PC-9 (cell line): ENCODE measurements around the gene C11orf42. TPM values are rescaled to one million over a fixed set of nuclear protein-coding genes. Genes with fewer than 3 reads are reported as not detected.

Source experiments
- BruUV-seq: library from RNA; stranded (reverse); fragments of 400-500 nt; replicated peaks from 2 replicates; lab custom pipeline; 2021; lab: Mats Ljungman, UMichigan
- CTCF ChIA-PET: fragments of 300-600 bp; sonication (Branson Sonifier 250); formaldehyde crosslinking; loops from one replicate; lab custom pipeline; 2022; ENCODE audit warnings: antibody characterized with exemption; lab: Charles Lee
- POLR2A ChIA-PET: fragments of 300-600 bp; sonication (Branson Sonifier 250); formaldehyde crosslinking; loops from one replicate; lab custom pipeline; 2022; ENCODE audit warnings: antibody characterized with exemption; ENCODE audit not compliant: unreplicated experiment; lab: Charles Lee
- DNase-seq, 2 experiments: peaks; one replicate each; pipeline versions ENCODE4 v3.0.0 to v3.0.0-alpha.2; 2015 to 2022; ENCODE audit warnings: mixed read lengths in 1 of 2
- H2AFZ ChIP-seq: fragments of 200-600 bp; sonication (generic); 2 replicates; pipeline ENCODE4 v1.8.1; 2017; ENCODE audit warnings: antibody characterized with exemption
- H3F3A ChIP-seq: fragments of 200-600 bp; sonication (generic); 2 replicates; pipeline ENCODE4 v1.8.1; 2017; ENCODE audit warnings: antibody characterized with exemption, mild to moderate bottlenecking, low read depth; ENCODE audit not compliant: insufficient read depth
- H3K27ac ChIP-seq: fragments of 200-600 bp; sonication (generic); 2 replicates; pipeline ENCODE4 v1.6.1; 2016; ENCODE audit warnings: mixed run types
- H3K27me3 ChIP-seq: fragments of 200-600 bp; sonication (generic); 2 replicates; pipeline ENCODE4 v1.6.1; 2016; ENCODE audit warnings: low read depth, mixed run types; ENCODE audit not compliant: insufficient read depth
- H3K36me3 ChIP-seq: fragments of 200-600 bp; sonication (generic); 2 replicates; pipeline ENCODE4 v1.6.1; 2016; ENCODE audit warnings: low read depth, mixed run types
- H3K4me1 ChIP-seq: fragments of 200-600 bp; sonication (generic); replicated peaks from 2 replicates; pipeline ENCODE4 v1.6.1; 2016; ENCODE audit warnings: mixed run types; ENCODE audit not compliant: insufficient read depth
- H3K4me2 ChIP-seq: fragments of 200-600 bp; sonication (generic); 2 replicates; pipeline ENCODE4 v1.6.1; 2017; ENCODE audit warnings: mixed run types
- H3K4me3 ChIP-seq: fragments of 200-600 bp; sonication (generic); 2 replicates; pipeline ENCODE4 v1.6.1; 2016; ENCODE audit warnings: mixed run types
- H3K79me2 ChIP-seq: fragments of 200-600 bp; sonication (generic); 2 replicates; pipeline ENCODE4 v1.6.1; 2017; ENCODE audit warnings: low read depth, mixed run types
- H3K9me2 ChIP-seq: fragments of 200-600 bp; sonication (generic); 2 replicates; pipeline ENCODE4 v1.8.1; 2017; ENCODE audit warnings: mild to moderate bottlenecking; ENCODE audit not compliant: insufficient read depth
- H3K9me3 ChIP-seq: fragments of 200-600 bp; sonication (generic); 2 replicates; pipeline ENCODE4 v1.8.1; 2016; ENCODE audit warnings: low read depth; ENCODE audit not compliant: insufficient read depth
- H4K20me1 ChIP-seq: fragments of 200-600 bp; sonication (generic); 2 replicates; pipeline ENCODE4 v1.8.1; 2017; ENCODE audit not compliant: insufficient read depth
- CTCF ChIP-seq: fragments of 200-600 bp; sonication (generic); conservative IDR thresholded peaks from 2 replicates; pipeline ENCODE4 v1.6.1; 2017; ENCODE audit warnings: mixed run types, antibody characterized with exemption, mild to moderate bottlenecking, moderate library complexity
- EZH2 ChIP-seq: fragments of 200-600 bp; sonication (generic); IDR thresholded peaks from 2 replicates; pipeline ENCODE4 v1.8.0; 2017; ENCODE audit warnings: antibody characterized with exemption, low read depth
- intact Hi-C: fragments of 100-400 bp; cut with micrococcal nuclease; formaldehyde crosslinking; loops from one replicate; pipeline ENCODE4 v1.10.0; 2022; ENCODE audit not compliant: unreplicated experiment
- total RNA-seq: library from RNA; stranded (reverse); gene quantifications from 2 replicates; pipeline ENCODE4 v1.2.3, GENCODE V29; 2021

Gene C11orf42
- total RNA-seq, 1 experiment from 2014 or later: not detected

GRCh38 chr11:6203327-6203726, 2.0 kb upstream of the C11orf42 start:
- H3K4me1 ChIP-seq: no peaks in the 10 kb centered on the region
- TF ChIP-seq EZH2 (no peak), CTCF (no peak)
- no peaks in the 10 kb centered on the region for H3K9me3 ChIP-seq
- POLR2A ChIA-PET: no interaction called here
- no peak overlapping the region for H3K4me2 ChIP-seq
- no peaks in the 10 kb centered on the region for H3K27me3 ChIP-seq
- H3K79me2 ChIP-seq: no peaks in the 10 kb centered on the region
- no peaks in the 10 kb centered on the region for H3K36me3 ChIP-seq
- no peaks in the 10 kb centered on the region for H3F3A ChIP-seq
- no peaks in the 10 kb centered on the region for H3K9me2 ChIP-seq
- H2AFZ ChIP-seq: no peak overlapping the region
- CTCF ChIA-PET: no interaction called here
- no peak overlapping the region for H3K27ac ChIP-seq
- H4K20me1 ChIP-seq: no peaks in the 10 kb centered on the region
- intact Hi-C loops: no loop called here
- H3K4me3 ChIP-seq: no peak overlapping the region
- no TSS peak for BruUV-seq
- no peak for DNase-seq

GRCh38 chr11:6204706-6205105, 651 bp upstream of the C11orf42 start:
- Histone ChIP-seq H3K9me3 (no peaks in the 10 kb centered on the region), H3K9me2 (no peaks in the 10 kb centered on the region), H3K4me3 (no peak overlapping the region), H3K4me2 (no peak overlapping the region), H2AFZ (no peak overlapping the region), H3F3A (no peaks in the 10 kb centered on the region), H3K79me2 (no peaks in the 10 kb centered on the region), H4K20me1 (no peaks in the 10 kb centered on the region), H3K4me1 (no peaks in the 10 kb centered on the region), H3K27me3 (no peaks in the 10 kb centered on the region), H3K36me3 (no peaks in the 10 kb centered on the region), H3K27ac (no peak overlapping the region)
- TF ChIP-seq EZH2 (no peak), CTCF (no peak)
- DNase-seq: no peak
- ChIA-PET POLR2A (no interaction called here), CTCF (no interaction called here)
- intact Hi-C loops: no loop called here
- BruUV-seq: no TSS peak

GRCh38 chr11:6206456-6207180, 1.3 kb downstream of the C11orf42 start:
- no peaks in the 10 kb centered on the region for H3K27me3 ChIP-seq
- ChIA-PET CTCF (no interaction called here), POLR2A (no interaction called here)
- TF ChIP-seq CTCF (no peak), EZH2 (no peak)
- H3K9me3 ChIP-seq: no peaks in the 10 kb centered on the region
- no peaks in the 10 kb centered on the region for H3K79me2 ChIP-seq
- DNase-seq: no peak
- no TSS peak for BruUV-seq
- H3K36me3 ChIP-seq: no peaks in the 10 kb centered on the region
- H3K4me3 ChIP-seq: no peak overlapping the region
- no peaks in the 10 kb centered on the region for H4K20me1 ChIP-seq
- no peaks in the 10 kb centered on the region for H3K9me2 ChIP-seq
- no peaks in the 10 kb centered on the region for H3K4me1 ChIP-seq
- H3F3A ChIP-seq: no peaks in the 10 kb centered on the region
- intact Hi-C loops: no loop called here
- no peak overlapping the region for H3K4me2 ChIP-seq
- H2AFZ ChIP-seq: no peak overlapping the region
- H3K27ac ChIP-seq: no peak overlapping the region
